ENCODE results near the gene ARSK.

ARSK gene

DNA sequence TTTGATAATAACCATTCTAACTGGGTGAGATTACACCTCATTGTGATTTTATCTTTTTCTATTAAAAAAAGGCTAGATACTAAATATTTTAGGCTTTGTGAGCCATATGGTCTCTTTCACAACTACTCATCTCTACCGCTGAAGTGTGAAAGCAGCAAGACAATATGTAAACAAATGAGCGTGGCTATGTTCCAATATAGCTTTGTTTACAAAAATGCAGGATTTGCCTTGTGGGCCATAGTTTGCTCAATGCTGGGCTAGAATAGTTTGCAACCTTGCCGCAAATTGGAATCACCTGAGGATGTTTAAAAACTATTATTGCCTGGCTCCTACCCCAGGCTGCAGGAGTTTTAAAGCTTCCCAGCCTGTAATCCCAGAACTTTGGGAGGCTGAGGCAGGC lies 54.8 kb downstream of the ARSK start:
- H3K36me3 Mint-ChIP-seq (ENCODE audit: low read depth): peaks cover 6% of the 10 kb centered on the region
- H3K9me3 Mint-ChIP-seq: peaks cover 15% of the 10 kb centered on the region
- H3K27ac Mint-ChIP-seq: no peak overlapping the region
- no peak overlapping the region for H3K4me3 Mint-ChIP-seq
- TF ChIP-seq, protein P1, sequence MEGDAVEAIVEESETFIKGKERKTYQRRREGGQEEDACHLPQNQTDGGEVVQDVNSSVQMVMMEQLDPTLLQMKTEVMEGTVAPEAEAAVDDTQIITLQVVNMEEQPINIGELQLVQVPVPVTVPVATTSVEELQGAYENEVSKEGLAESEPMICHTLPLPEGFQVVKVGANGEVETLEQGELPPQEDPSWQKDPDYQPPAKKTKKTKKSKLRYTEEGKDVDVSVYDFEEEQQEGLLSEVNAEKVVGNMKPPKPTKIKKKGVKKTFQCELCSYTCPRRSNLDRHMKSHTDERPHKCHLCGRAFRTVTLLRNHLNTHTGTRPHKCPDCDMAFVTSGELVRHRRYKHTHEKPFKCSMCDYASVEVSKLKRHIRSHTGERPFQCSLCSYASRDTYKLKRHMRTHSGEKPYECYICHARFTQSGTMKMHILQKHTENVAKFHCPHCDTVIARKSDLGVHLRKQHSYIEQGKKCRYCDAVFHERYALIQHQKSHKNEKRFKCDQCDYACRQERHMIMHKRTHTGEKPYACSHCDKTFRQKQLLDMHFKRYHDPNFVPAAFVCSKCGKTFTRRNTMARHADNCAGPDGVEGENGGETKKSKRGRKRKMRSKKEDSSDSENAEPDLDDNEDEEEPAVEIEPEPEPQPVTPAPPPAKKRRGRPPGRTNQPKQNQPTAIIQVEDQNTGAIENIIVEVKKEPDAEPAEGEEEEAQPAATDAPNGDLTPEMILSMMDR (IDR thresholded peaks at IDR 0.05; ENCODE audit: unreplicated experiment in 3 of 3): no peak
- H3K4me1 Mint-ChIP-seq: no peaks in the 10 kb centered on the region
- H3K27me3 Mint-ChIP-seq (ENCODE audit: low read depth): peaks cover 3% of the 10 kb centered on the region

DNA sequence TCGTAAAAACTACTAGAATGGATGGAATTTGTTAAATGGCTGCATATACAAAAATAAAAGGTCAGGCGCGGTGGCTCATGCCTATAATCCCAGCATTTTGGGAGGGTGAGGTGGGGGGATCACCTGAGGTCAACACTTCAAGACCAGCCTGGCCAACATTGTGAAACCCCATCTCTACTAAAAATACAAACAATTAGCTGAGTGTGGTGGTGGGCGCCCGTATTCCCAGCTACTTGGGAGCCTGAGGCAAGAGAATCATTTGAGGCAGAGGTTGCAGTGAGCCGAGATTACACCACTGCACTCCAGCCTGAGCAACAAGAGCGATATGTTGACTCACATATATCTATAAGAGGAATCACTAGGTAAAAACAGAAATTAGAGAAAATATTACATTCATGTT lies 55.6 kb downstream of the ARSK start:
- peaks cover 15% of the 10 kb centered on the region for H3K9me3 Mint-ChIP-seq
- H3K4me1 Mint-ChIP-seq: no peaks in the 10 kb centered on the region
- TF ChIP-seq, protein P1 (IDR thresholded peaks at IDR 0.05; ENCODE audit: unreplicated experiment in 3 of 3): no peak
- H3K27ac Mint-ChIP-seq: no peak overlapping the region
- no peak overlapping the region for H3K4me3 Mint-ChIP-seq
- H3K36me3 Mint-ChIP-seq (ENCODE audit: low read depth): peaks cover 6% of the 10 kb centered on the region
- H3K27me3 Mint-ChIP-seq (ENCODE audit: low read depth): peaks cover 3% of the 10 kb centered on the region

DNA sequence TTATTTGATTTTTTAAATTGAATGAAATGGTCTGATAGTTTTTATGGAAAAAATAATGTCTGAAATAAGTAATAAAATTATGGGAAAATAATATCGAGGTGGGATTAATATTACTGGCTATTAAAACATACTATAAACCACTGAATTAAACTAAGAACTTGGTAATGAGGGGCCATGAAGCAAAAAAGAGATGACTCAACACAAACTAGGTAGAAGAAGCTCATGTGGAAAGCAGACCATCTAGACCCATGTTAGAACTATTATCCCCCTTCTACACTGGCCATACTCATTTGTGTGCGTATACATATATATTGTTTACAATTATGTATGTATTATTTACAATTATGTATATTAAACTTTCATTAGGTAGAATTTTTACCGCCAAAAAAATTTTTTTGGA lies 56.5 kb downstream of the ARSK start:
- H3K4me1 Mint-ChIP-seq: no peaks in the 10 kb centered on the region
- no peak overlapping the region for H3K27ac Mint-ChIP-seq
- TF ChIP-seq, protein P1 (IDR thresholded peaks at IDR 0.05; ENCODE audit: unreplicated experiment in 3 of 3): no peak

DNA sequence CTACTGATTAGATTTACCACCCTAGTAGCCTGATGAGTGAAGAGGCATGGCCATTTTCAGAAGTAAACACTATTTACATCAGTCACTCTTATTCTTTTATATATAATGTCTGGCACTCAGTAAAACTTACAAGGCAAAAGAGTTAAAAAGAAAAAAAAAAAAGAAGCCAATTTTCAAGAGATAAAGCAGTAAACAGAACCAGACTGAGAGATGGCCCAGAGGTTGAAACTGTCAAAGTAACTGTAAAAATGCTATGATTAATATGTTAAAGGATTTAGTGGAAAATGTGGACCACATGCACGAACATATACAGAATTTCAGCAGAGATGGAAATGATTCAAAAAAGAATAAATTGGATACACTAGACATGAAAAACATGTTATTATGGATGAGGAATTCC lies 58.6 kb downstream of the ARSK start:
- peaks cover 15% of the 10 kb centered on the region for H3K9me3 Mint-ChIP-seq
- peaks cover 6% of the 10 kb centered on the region for H3K36me3 Mint-ChIP-seq (ENCODE audit: low read depth)
- H3K27ac Mint-ChIP-seq: no peak overlapping the region
- TF ChIP-seq, protein P1 (IDR thresholded peaks at IDR 0.05; ENCODE audit: unreplicated experiment in 3 of 3): no peak
- peaks cover 19% of the 10 kb centered on the region for H3K27me3 Mint-ChIP-seq (ENCODE audit: low read depth)
- no peaks in the 10 kb centered on the region for H3K4me1 Mint-ChIP-seq
- H3K4me3 Mint-ChIP-seq: no peak overlapping the region

More for the DNA sequence above, 56.5 kb downstream of the ARSK start:
- H3K27me3 Mint-ChIP-seq (ENCODE audit: low read depth): peaks cover 3% of the 10 kb centered on the region
- H3K36me3 Mint-ChIP-seq (ENCODE audit: low read depth): peaks cover 6% of the 10 kb centered on the region
- peaks cover 15% of the 10 kb centered on the region for H3K9me3 Mint-ChIP-seq
- no peak overlapping the region for H3K4me3 Mint-ChIP-seq

DNA sequence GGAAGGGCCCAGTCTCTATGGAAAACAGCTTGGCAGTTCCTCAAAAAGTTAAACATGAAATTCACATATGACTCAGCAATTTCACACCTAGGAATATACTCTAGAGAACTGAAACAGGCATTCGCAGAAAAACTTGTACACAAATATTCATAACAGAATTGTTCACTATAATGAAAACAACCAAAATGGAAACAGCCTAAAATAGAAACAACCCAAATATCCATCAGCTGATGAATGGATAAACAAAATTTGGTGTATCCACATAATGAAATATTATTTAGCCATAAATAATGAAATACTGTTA lies 60.2 kb downstream of the ARSK start:
- TF ChIP-seq, protein P1 (IDR thresholded peaks at IDR 0.05; ENCODE audit: unreplicated experiment in 3 of 3): no peak
- peaks cover 8% of the 10 kb centered on the region for H3K4me1 Mint-ChIP-seq
- H3K27ac Mint-ChIP-seq: no peak overlapping the region
- H3K27me3 Mint-ChIP-seq (ENCODE audit: low read depth): peaks cover 35% of the 10 kb centered on the region
- H3K9me3 Mint-ChIP-seq: peaks cover 15% of the 10 kb centered on the region
- no peak overlapping the region for H3K4me3 Mint-ChIP-seq
- H3K36me3 Mint-ChIP-seq (ENCODE audit: low read depth): peaks cover 6% of the 10 kb centered on the region

DNA sequence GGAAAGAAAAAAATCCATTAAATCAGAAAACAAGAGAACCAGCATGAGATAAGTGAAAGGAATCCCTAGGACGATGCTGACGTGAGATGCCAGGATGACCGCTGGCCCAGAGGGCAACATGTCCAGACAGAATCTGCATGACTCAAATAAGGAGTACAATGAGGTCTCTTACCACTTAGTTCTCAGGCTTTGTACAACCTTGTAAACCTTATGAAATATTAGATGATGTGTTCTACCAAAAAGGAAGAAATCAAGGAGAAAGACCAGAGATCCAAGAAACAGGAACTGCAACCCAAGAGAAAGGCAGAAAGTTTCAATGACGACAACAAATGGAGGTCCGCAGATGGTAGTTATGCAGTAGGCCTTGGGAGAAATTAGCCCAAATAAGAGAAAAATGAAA lies 62.2 kb downstream of the ARSK start:
- TF ChIP-seq, protein P1 (IDR thresholded peaks at IDR 0.05; ENCODE audit: unreplicated experiment in 3 of 3): no peak
- H3K4me1 Mint-ChIP-seq: peaks cover 12% of the 10 kb centered on the region
- peaks cover 6% of the 10 kb centered on the region for H3K36me3 Mint-ChIP-seq (ENCODE audit: low read depth)

More for the DNA sequence above, 62.2 kb downstream of the ARSK start:
- H3K9me3 Mint-ChIP-seq: peaks cover 15% of the 10 kb centered on the region
- H3K27me3 Mint-ChIP-seq (ENCODE audit: low read depth): peaks cover 45% of the 10 kb centered on the region
- H3K27ac Mint-ChIP-seq: no peak overlapping the region
- H3K4me3 Mint-ChIP-seq: no peak overlapping the region

All from nephron (organoid).